Sigmoid colon (tissue), 7 donors: ENCODE measurements around the gene CHAF1B. TPM values are rescaled to one million over a fixed set of nuclear protein-coding genes. Genes with fewer than 3 reads are reported as not detected.

Experiments used
- DNase-seq: peaks from one replicate; pipeline ENCODE4 v3.0.0-alpha.2; 2019
- H3K27ac ChIP-seq, 4 donors: fragments of 200-600 bp; sonication (generic); one replicate each; pipeline ENCODE4 v1.5.1; 2016 to 2019; ENCODE audit warnings: mild to moderate bottlenecking in 1 of 4
- H3K27me3 ChIP-seq, 3 donors: fragments of 200-600 bp; sonication (generic); one replicate each; pipeline ENCODE4 v1.5.1; 2019; ENCODE audit warnings: mild to moderate bottlenecking in 1 of 3
- H3K36me3 ChIP-seq, 4 donors: fragments of 200-600 bp; sonication (generic); one replicate each; pipeline ENCODE4 v1.5.1; 2016 to 2019
- H3K4me1 ChIP-seq, 4 donors: fragments of 200-600 bp; sonication (generic); one replicate each; pipeline ENCODE4 v1.5.1; 2017 to 2019
- H3K4me3 ChIP-seq, 4 donors: fragments of 200-600 bp; sonication (generic); one replicate each; pipeline ENCODE4 v1.5.1; 2017 to 2019; ENCODE audit warnings: mild to moderate bottlenecking in 2 of 4, moderate library complexity in 1 of 4
- H3K9me3 ChIP-seq, 4 donors: fragments of 200-600 bp in 3 of 4; sonication (generic) in 3 of 4; one replicate each; pipeline versions ENCODE4 v1.5.1 to v1.6.1; 2013 to 2019
- CTCF ChIP-seq, 4 experiments: fragments of 450-650 bp in 3 of 4; fragments of 200-600 bp in 1 of 4; IDR thresholded peaks; one replicate each; pipeline ENCODE4 v1.5.1; 2016 to 2019; ENCODE audit warnings: antibody characterized with exemption in 4 of 4, mild to moderate bottlenecking in 3 of 4, moderate library complexity in 2 of 4
- EP300 ChIP-seq, 4 donors: sonication (generic); formaldehyde crosslinking; IDR thresholded peaks; one replicate each; pipeline ENCODE4 v1.6.1; 2017; ENCODE audit warnings: antibody characterized with exemption in 4 of 4
- POLR2A ChIP-seq, 2 donors: fragments of 450-650 bp; IDR thresholded peaks; one replicate each; pipeline ENCODE4 v1.6.1; 2016; ENCODE audit warnings: antibody characterized with exemption in 2 of 2, mild to moderate bottlenecking in 2 of 2, moderate library complexity in 2 of 2
- POLR2AphosphoS5 ChIP-seq, 4 donors: sonication (generic); formaldehyde crosslinking; IDR thresholded peaks; one replicate each; pipeline ENCODE4 v1.6.1; 2017; ENCODE audit warnings: antibody characterized with exemption in 4 of 4
- WGBS, 2 donors: extraction: QIAGEN DNeasy Blood & Tissue Kit; methylation state at CpG; one replicate each; pipeline ENCODE4 v1.1.7; 2013; 5-methylcytosine and 5-hydroxymethylcytosine counted together
- intact Hi-C: fragments of 100-400 bp; cut with DNase I; formaldehyde crosslinking; loops from one replicate; pipeline ENCODE4 v1.15.1; 2023
- polyA plus RNA-seq, 3 donors: library from polyadenylated mRNA; stranded (reverse); fragments of 200-250 nt; gene quantifications; one replicate each; pipeline ENCODE4 v1.2.3, GENCODE V29; 2013
- total RNA-seq, 4 donors: library from RNA; depleted of rRNA; stranded (reverse); fragments of >200 nt; gene quantifications; one replicate each; pipeline ENCODE4 v1.1.0, GENCODE V29; 2016
- donor health status: healthy with polysubstance abuse.
- donor health status: Bipolar disorder and iron deficiency.
- donor health status: healthy.

CHAF1B gene
- total and polyA plus RNA-seq, 7 donors, result 0.36 to 3.5 (median 0.66) TPM

DNA sequence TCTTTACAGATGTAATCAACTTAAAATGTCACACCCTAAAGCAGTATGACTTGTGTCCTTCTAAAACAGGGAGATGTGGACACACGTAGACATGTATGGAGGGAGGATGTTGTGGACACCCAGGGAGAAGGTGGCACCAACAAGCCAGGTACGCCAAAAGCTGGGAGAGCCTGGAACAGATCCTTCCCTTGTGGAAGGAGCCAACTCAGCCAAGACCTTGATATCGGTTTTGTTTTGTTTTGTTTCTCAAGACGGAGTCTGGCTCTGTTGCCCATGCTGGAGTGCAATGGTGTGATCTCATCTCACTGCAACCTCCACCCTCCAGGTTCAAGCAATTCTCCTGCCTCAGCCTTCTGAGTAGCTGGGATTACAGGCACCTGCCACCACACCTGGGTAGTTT, 45.6 kb downstream of the CHAF1B start:
- Histone ChIP-seq H3K27me3 (no peaks in the 10 kb centered on the region), H3K4me3 (no peak overlapping the region), H3K4me1 (peaks cover 0 to 7% (median 0%) of the 10 kb centered on the region in 4 donors), H3K36me3 (no peaks in the 10 kb centered on the region), H3K27ac (peak overlapping the region in 3 of 4 donors; percentile 53 to 69 (median 65)), H3K9me3 (no peaks in the 10 kb centered on the region)
- TF ChIP-seq CTCF (IDR thresholded peaks at IDR 0.05), result no peak
- no peak for TF ChIP-seq POLR2AphosphoS5 (IDR thresholded peaks at IDR 0.05)
- no peak for TF ChIP-seq EP300 (IDR thresholded peaks at IDR 0.05)
- no peak for TF ChIP-seq POLR2A (IDR thresholded peaks at IDR 0.05)
- DNase-seq, result no peak
- WGBS, 2 donors, result 82 to 86% methylated on average over 4 of the region's 4 CpGs
- intact Hi-C loops, result no loop called here

- TF ChIP-seq CTCF (IDR thresholded peaks at IDR 0.05), result no peak
- no peak for TF ChIP-seq POLR2A (IDR thresholded peaks at IDR 0.05)
- no peak for TF ChIP-seq POLR2AphosphoS5 (IDR thresholded peaks at IDR 0.05)
- TF ChIP-seq EP300 (IDR thresholded peaks at IDR 0.05), result no peak
- H3K9me3 ChIP-seq, result no peaks in the 10 kb centered on the region
- 67 to 85% methylated on average over 4 of the region's 4 CpGs for WGBS, 2 donors
- H3K4me1 ChIP-seq, result peaks cover 0 to 7% (median 0%) of the 10 kb centered on the region in 4 donors
- H3K27ac ChIP-seq, result peak overlapping the region in 2 of 4 donors; percentile 65 to 69
- no peaks in the 10 kb centered on the region for H3K36me3 ChIP-seq
- H3K4me3 ChIP-seq, result no peak overlapping the region
- H3K27me3 ChIP-seq, result no peaks in the 10 kb centered on the region
- intact Hi-C loops, result no loop called here
- DNase-seq, result no peak
Measured at GRCh38 chr21:36431252-36431651, 46.1 kb downstream of the CHAF1B start.

GRCh38 chr21:36433059-36433709, 48.0 kb downstream of the CHAF1B start:
- TF ChIP-seq EP300 (IDR thresholded peaks at IDR 0.05), result no peak
- TF ChIP-seq CTCF (IDR thresholded peaks at IDR 0.05), result no peak
- TF ChIP-seq POLR2AphosphoS5 (IDR thresholded peaks at IDR 0.05), result no peak
- no peak for TF ChIP-seq POLR2A (IDR thresholded peaks at IDR 0.05)
- 59 to 81% methylated on average over 7 of the region's 7 CpGs for WGBS, 2 donors
- DNase-seq, result no peak

GRCh38 chr21:36434144-36434543, 49.0 kb downstream of the CHAF1B start:
- Histone ChIP-seq H3K9me3 (peaks cover 0 to 4% (median 0%) of the 10 kb centered on the region in 4 donors), H3K4me3 (no peak overlapping the region), H3K27ac (no peak overlapping the region), H3K27me3 (no peaks in the 10 kb centered on the region), H3K36me3 (no peaks in the 10 kb centered on the region), H3K4me1 (peaks cover 0 to 7% (median 0%) of the 10 kb centered on the region in 4 donors)
- WGBS, 2 donors, result 87% methylated on average over 6 of the region's 6 CpGs
- intact Hi-C loops, result no loop called here
- TF ChIP-seq EP300 (IDR thresholded peaks at IDR 0.05) (no peak), CTCF (IDR thresholded peaks at IDR 0.05) (no peak), POLR2AphosphoS5 (IDR thresholded peaks at IDR 0.05) (no peak), POLR2A (IDR thresholded peaks at IDR 0.05) (no peak)
- no peak for DNase-seq

More at GRCh38 chr21:36433059-36433709, 48.0 kb downstream of the CHAF1B start:
- no peaks in the 10 kb centered on the region for H3K27me3 ChIP-seq
- no peak overlapping the region for H3K4me3 ChIP-seq
- no peak overlapping the region for H3K27ac ChIP-seq
- intact Hi-C loops, result no loop called here
- H3K36me3 ChIP-seq, result no peaks in the 10 kb centered on the region
- peaks cover 0 to 7% (median 0%) of the 10 kb centered on the region in 4 donors for H3K4me1 ChIP-seq
- H3K9me3 ChIP-seq, result peaks cover 0 to 4% (median 0%) of the 10 kb centered on the region in 4 donors
